ENCODE results near the gene PHF20.

PHF20 gene

DNA sequence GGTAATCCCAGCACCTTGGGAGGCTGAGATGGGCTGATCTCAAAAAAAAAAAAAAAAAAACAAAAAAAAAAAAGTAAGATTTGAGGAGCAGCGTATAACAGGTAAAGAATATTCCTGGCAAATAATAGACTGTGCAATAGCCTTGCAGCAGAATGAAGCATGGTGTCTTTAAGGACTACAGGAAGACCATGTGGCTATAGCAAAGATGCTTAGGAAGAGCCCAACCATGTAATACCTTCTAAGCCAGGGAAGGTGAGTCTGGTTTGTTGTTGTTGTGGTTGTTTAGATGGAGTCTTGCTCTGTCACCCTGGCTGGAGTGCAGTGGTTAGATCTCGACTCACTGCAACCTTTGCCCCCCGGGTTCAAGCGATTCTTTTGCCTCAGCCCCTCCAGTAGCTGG, 15.4 kb upstream of the PHF20 start:
- no peak for TF ChIP-seq CTCF (IDR thresholded peaks at IDR 0.05)

DNA sequence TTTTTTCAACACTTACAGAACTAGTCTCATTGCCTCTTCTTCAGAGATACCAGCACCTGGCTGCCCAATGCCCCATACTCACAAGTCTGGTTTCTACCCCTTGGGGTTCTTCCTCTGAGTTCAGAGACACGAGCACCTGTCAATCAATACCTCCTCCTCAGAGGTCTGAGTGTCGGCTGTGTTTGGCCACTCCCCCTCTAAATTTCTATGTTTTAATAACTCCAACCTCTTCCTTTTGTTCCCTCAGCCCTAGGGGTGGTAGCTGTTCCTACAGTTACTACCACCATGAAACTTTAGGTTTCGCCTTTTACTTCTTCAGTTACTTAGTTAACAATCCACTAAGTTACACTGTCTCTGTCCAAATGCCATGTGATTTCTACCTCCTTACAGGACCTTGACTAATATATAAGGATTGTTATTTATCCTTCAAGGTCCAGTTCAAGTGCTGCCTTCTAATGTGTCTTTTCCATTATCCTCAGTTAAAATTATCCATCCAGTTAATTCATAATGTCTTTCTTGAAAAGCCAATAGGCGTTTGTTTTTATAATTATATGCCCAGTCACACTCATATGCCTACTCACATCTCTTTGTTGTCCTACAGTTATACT, 14.6 kb upstream of the PHF20 start:
- no peak for TF ChIP-seq CTCF (IDR thresholded peaks at IDR 0.05)

DNA sequence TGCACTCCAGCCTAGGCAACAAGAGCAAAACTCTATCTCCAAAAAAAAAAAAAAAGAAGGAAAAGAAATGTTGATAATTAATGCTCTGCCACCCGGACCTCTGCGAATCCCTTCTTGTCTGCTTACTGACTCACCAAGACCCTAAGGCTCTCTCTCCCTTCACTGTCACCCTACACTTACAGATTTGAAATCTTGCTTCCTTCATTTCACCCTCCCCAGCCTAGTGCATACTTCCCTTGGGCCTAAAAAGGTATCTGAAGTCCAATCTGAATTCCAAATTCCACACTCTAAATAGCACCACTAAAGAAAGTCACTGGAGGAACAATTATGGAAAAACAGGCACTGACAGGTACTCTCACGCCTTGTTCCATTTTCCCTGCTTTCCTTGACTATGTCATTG, 9.4 kb upstream of the PHF20 start:
- no peak for TF ChIP-seq CTCF (IDR thresholded peaks at IDR 0.05)

- no peak for TF ChIP-seq CTCF (IDR thresholded peaks at IDR 0.05)
These were observed 5.0 kb upstream of the PHF20 start for GRCh38 chr20:35766843-35767242.

DNA sequence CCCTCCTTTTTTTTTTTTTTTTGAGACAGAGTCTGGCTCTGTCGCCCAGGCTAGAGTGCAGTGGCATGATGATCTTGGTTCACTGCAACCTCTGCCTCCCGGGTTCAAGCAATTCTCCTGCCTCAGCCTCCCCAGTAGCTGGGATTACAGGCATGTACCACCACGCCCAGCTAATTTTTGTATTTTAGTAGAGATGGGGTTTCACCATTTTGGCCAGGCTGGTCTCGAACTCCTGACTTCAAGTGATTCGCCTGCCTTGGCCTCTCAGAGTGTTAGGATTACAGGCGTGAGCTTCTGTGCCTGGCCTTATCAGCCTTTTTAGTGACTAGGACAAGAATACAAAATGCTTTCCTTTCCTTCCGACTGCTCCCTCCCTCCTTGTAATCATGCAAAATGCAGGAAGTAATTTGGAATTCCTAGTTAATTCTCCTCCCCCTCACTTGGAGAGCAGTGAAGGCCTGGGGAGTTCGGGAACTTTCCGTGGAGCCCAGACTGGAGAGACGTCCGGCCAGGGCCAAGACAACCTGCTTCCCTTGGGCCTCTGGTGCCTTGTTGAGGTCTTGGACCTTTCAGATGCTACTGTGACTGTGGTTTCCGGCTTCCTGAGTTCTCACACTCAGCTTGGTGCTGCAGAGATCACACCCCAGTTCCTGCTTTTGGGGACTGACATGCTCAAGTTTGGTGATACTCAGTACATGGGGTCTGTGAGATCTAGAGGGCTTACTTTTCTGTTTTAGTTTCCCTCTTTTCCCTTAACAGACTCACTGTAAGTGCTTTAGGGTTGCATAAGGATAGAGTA, 3.9 kb upstream of the PHF20 start:
- TF ChIP-seq CTCF (IDR thresholded peaks at IDR 0.05) = no peak

- TF ChIP-seq CTCF (IDR thresholded peaks at IDR 0.05) = no peak
These were observed 2.8 kb upstream of the PHF20 start for GRCh38 chr20:35768731-35769664.

GRCh38 chr20:35771367-35771688, 487 bp upstream of the PHF20 start:
- TF ChIP-seq CTCF (IDR thresholded peaks at IDR 0.05) = no peak
